ENCODE measurements around the gene UBXN4. TPM values are rescaled to one million over a fixed set of nuclear protein-coding genes. Genes with fewer than 3 reads are reported as not detected.

UBXN4 gene
- polyA plus RNA-seq, 1 of the 3 experiments (the other 2 are of a cell fraction), result 32.7 TPM

DNA sequence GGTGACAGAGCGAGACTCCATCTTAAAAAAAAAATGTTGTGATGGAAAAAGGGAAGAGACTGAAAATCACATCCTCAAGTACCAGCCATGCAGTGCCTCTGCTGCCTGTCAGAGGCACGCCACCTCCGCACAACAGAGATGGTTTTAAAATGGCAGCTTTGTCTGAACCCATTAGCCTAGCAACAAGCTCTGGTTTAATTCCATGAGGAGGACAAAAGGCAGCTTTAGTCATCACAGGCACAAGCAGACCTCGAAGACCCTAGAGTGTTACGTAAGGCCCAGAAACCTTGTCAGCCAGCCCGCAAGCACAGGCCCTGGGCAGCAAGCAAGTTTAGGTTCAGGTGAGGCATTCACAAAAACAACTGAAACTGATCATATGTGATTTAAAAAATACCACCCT is 84.9 kb downstream of the UBXN4 start:
- DNase-seq, result no peak
- Histone ChIP-seq H3K9me2 (no peaks in the 10 kb centered on the region), H3K4me2 (no peak overlapping the region), H3K27me3 (ENCODE audit: insufficient read depth) (no peaks in the 10 kb centered on the region), H3K4me3 (ENCODE audit: low read depth in 2 of 2, low read length in 1 of 2) (no peak overlapping the region), H3K36me3 (replicated peaks in 1 of 2; ENCODE audit: control insufficient read depth in 1 of 2, insufficient read depth in 2 of 2, low read length in 1 of 2) (no peaks in the 10 kb centered on the region), H3K9ac (no peak overlapping the region), H3K79me2 (ENCODE audit: insufficient read depth) (no peaks in the 10 kb centered on the region), H2AFZ (ENCODE audit: low read depth) (no peak overlapping the region), H3K9me3 (no peaks in the 10 kb centered on the region), H3K4me1 (ENCODE audit: control insufficient read depth in 1 of 2, insufficient read depth in 2 of 2, low read depth in 1 of 2, low read length in 1 of 2) (no peaks in the 10 kb centered on the region; a peak in 1 of 4 replicates), H3F3A (replicated peaks; ENCODE audit: insufficient read depth) (no peaks in the 10 kb centered on the region), H4K20me1 (ENCODE audit: insufficient read depth) (no peaks in the 10 kb centered on the region), H3K27ac (ENCODE audit: low read depth in 2 of 2, low read length in 1 of 2) (no peak overlapping the region)
- ChIA-PET CTCF (interaction anchor here (0.7 kb wide), 1 partner anchor 29 kb away, joined by 3 read pairs; no protein-coding TSS in a partner anchor), POLR2A (no interaction called here)
- TF ChIP-seq MXI1 (IDR thresholded peaks at IDR 0.05; ENCODE audit: low read depth, low read length), result no peak
- TF ChIP-seq RAD21 (IDR thresholded peaks at IDR 0.05; ENCODE audit: low read length), result no peak
- no peak for TF ChIP-seq SMC3 (IDR thresholded peaks at IDR 0.05; ENCODE audit: low read depth, low read length)
- TF ChIP-seq POLR2AphosphoS5 (IDR thresholded peaks at IDR 0.05; ENCODE audit: low read depth, low read length), result no peak
- TF ChIP-seq ELF1 (IDR thresholded peaks at IDR 0.05), result no peak
- 85% methylated on average over 5 of the region's 6 CpGs for WGBS (ENCODE audit: low lambda C conversion rate)

- Histone ChIP-seq H3F3A (replicated peaks; ENCODE audit: insufficient read depth) (no peaks in the 10 kb centered on the region), H3K9ac (no peak overlapping the region), H3K27ac (ENCODE audit: low read depth in 2 of 2, low read length in 1 of 2) (no peak overlapping the region), H3K9me3 (no peaks in the 10 kb centered on the region), H3K27me3 (ENCODE audit: insufficient read depth) (no peaks in the 10 kb centered on the region), H4K20me1 (ENCODE audit: insufficient read depth) (no peaks in the 10 kb centered on the region), H3K4me1 (ENCODE audit: control insufficient read depth in 1 of 2, insufficient read depth in 2 of 2, low read depth in 1 of 2, low read length in 1 of 2) (no peaks in the 10 kb centered on the region; a peak in 1 of 4 replicates), H3K9me2 (no peaks in the 10 kb centered on the region), H3K4me3 (ENCODE audit: low read depth in 2 of 2, low read length in 1 of 2) (no peak overlapping the region), H2AFZ (ENCODE audit: low read depth) (no peak overlapping the region), H3K79me2 (ENCODE audit: insufficient read depth) (no peaks in the 10 kb centered on the region), H3K36me3 (replicated peaks in 1 of 2; ENCODE audit: control insufficient read depth in 1 of 2, insufficient read depth in 2 of 2, low read length in 1 of 2) (no peaks in the 10 kb centered on the region), H3K4me2 (no peak overlapping the region)
- no peak for DNase-seq
- TF ChIP-seq, protein P1, sequence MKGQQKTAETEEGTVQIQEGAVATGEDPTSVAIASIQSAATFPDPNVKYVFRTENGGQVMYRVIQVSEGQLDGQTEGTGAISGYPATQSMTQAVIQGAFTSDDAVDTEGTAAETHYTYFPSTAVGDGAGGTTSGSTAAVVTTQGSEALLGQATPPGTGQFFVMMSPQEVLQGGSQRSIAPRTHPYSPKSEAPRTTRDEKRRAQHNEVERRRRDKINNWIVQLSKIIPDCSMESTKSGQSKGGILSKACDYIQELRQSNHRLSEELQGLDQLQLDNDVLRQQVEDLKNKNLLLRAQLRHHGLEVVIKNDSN (IDR thresholded peaks at IDR 0.05; ENCODE audit: borderline replicate concordance, low read depth), result no peak
- TF ChIP-seq NFIC (IDR thresholded peaks at IDR 0.05; ENCODE audit: borderline replicate concordance) (no peak), FOSL2 (IDR thresholded peaks at IDR 0.05; ENCODE audit: borderline replicate concordance, low read depth) (no peak), MXI1 (IDR thresholded peaks at IDR 0.05; ENCODE audit: low read depth, low read length) (no peak), SIN3A (IDR thresholded peaks at IDR 0.05; ENCODE audit: borderline replicate concordance, low read depth, low read length) (no peak), GATA2 (CRISPR knock-in tag; IDR thresholded peaks at IDR 0.05) (no peak), MEF2A (IDR thresholded peaks at IDR 0.05; ENCODE audit: borderline replicate concordance, low read depth) (no peak), TCF12 (IDR thresholded peaks at IDR 0.05) (no peak), MAX (IDR thresholded peaks at IDR 0.05; ENCODE audit: low read depth) (no peak), REST (IDR thresholded peaks at IDR 0.05; ENCODE audit: low read depth, low read length) (no peak), JUND (IDR thresholded peaks at IDR 0.05) (no peak)
- WGBS (ENCODE audit: low lambda C conversion rate), result 86% methylated on average over 13 of the region's 13 CpGs
- ChIA-PET POLR2A (no interaction called here), CTCF (no interaction called here)
These were observed 87.9 kb downstream of the UBXN4 start for GRCh38 chr2:135829378-135830135.
